GM18502 (cell line): ENCODE data around the gene TIMP3.

ENCODE experiments used
- ATAC-seq: cut with Tn5 transposase; IDR thresholded peaks from one replicate; pipeline ENCODE4 v1.9.1; 2021; ENCODE audit warnings: mild to moderate bottlenecking; ENCODE audit not compliant: unreplicated experiment, poor library complexity

TIMP3 gene

GRCh38 chr22:32804531-32805360, 3.2 kb downstream of the TIMP3 start:
- ATAC-seq, result no peak

- ATAC-seq, result no peak
These were observed 3.9 kb downstream of the TIMP3 start for GRCh38 chr22:32805361-32805881.

- ATAC-seq, result no peak
These were observed 4.8 kb downstream of the TIMP3 start for GRCh38 chr22:32806296-32806695.

- no peak for ATAC-seq
These were observed 6.5 kb downstream of the TIMP3 start for GRCh38 chr22:32808038-32808445.

- ATAC-seq, result no peak
These were observed 8.5 kb downstream of the TIMP3 start for GRCh38 chr22:32809786-32810554.

GRCh38 chr22:32810555-32811133, 9.1 kb downstream of the TIMP3 start:
- ATAC-seq, result no peak

GRCh38 chr22:32811788-32812545, 10.5 kb downstream of the TIMP3 start:
- no peak for ATAC-seq

GRCh38 chr22:32814285-32814860, 12.9 kb downstream of the TIMP3 start:
- no peak for ATAC-seq

- no peak for ATAC-seq
These were observed 13.6 kb downstream of the TIMP3 start for GRCh38 chr22:32815059-32815458.

GRCh38 chr22:32815943-32816342, 14.4 kb downstream of the TIMP3 start:
- no peak for ATAC-seq

GRCh38 chr22:32817137-32817730, 15.7 kb downstream of the TIMP3 start:
- no peak for ATAC-seq

- no peak for ATAC-seq
These were observed 17.1 kb downstream of the TIMP3 start for GRCh38 chr22:32818446-32819115.

GRCh38 chr22:32819120-32819519, 17.6 kb downstream of the TIMP3 start:
- no peak for ATAC-seq

- ATAC-seq, result no peak
These were observed 18.9 kb downstream of the TIMP3 start for GRCh38 chr22:32820131-32821119.

GRCh38 chr22:32822179-32822877, 20.8 kb downstream of the TIMP3 start:
- no peak for ATAC-seq

GRCh38 chr22:32823024-32823730, 21.7 kb downstream of the TIMP3 start:
- no peak for ATAC-seq
